ENCODE measurements around the gene AP2A1. TPM values are rescaled to one million over a fixed set of nuclear protein-coding genes. Genes with fewer than 3 reads are reported as not detected.

Gene AP2A1
- total and polyA plus RNA-seq, 9 of the 15 experiments (the other 6 are each of a cell fraction or from before 2014, with no cell fraction given) = 0.55 to 150 (median 31.9) TPM

GRCh38 chr19:49761625-49762311 lies 5.0 kb upstream of the AP2A1 start (continued):
- no peak for TF ChIP-seq ZNF518B (CRISPR knock-in tag; IDR thresholded peaks at IDR 0.05)
- no peak for TF ChIP-seq ZNF311 (CRISPR knock-in tag; IDR thresholded peaks at IDR 0.05)
- TF ChIP-seq BRF2 (IDR thresholded peaks at IDR 0.05; ENCODE audit: borderline replicate concordance, insufficient read depth, insufficient read length) = no peak
- no peak for TF ChIP-seq SP2 (IDR thresholded peaks at IDR 0.05; ENCODE audit: extremely low read depth, low read depth, low read length, poor library complexity, severe bottlenecking)
- no peak for TF ChIP-seq NCOA6 (IDR thresholded peaks at IDR 0.05)
- TF ChIP-seq ZNF655 (CRISPR knock-in tag; IDR thresholded peaks at IDR 0.05) = no peak
- no peak for TF ChIP-seq CEBPG (CRISPR knock-in tag; IDR thresholded peaks at IDR 0.05)
- TF ChIP-seq CEBPG (tag; conservative IDR thresholded peaks at IDR 0.05 in 1 of 2, IDR thresholded peaks at IDR 0.05 in 1 of 2) = no peak
- TF ChIP-seq TFAP4 (CRISPR knock-in tag; IDR thresholded peaks at IDR 0.05; ENCODE audit: borderline replicate concordance) = peak; percentile 56; the same call in 1 of the 2 replicates
- TF ChIP-seq ZNF586 (CRISPR knock-in tag; conservative IDR thresholded peaks at IDR 0.05) = no peak
- TF ChIP-seq PTBP1 (IDR thresholded peaks at IDR 0.05; ENCODE audit: low read depth, low read length) = no peak
- no peak for TF ChIP-seq XRCC4 (IDR thresholded peaks at IDR 0.05; ENCODE audit: extremely low read depth, insufficient read depth, insufficient read length)
- 0 out of 2 replicates have a peak, but pooled peaks have one; percentile 53 for TF ChIP-seq SMAD4 (CRISPR knock-in tag; conservative IDR thresholded peaks at IDR 0.05)
- TF ChIP-seq ZBTB7A (IDR thresholded peaks at IDR 0.05; ENCODE audit: borderline replicate concordance, control insufficient read depth, low read depth, low read length) = peak; percentile 59; the same call in 1 of the 2 replicates
- TF ChIP-seq NONO (IDR thresholded peaks at IDR 0.05; ENCODE audit: low read depth in 2 of 2, low read length in 1 of 2) = no peak
- no peak for TF ChIP-seq POU5F1 (IDR thresholded peaks at IDR 0.05; ENCODE audit: borderline replicate concordance, low read depth, low read length, partially characterized antibody)
- TF ChIP-seq HDGF (IDR thresholded peaks at IDR 0.05) = peak; percentile 50; the same call in 1 of the 2 replicates
- TF ChIP-seq ZNF764 (CRISPR knock-in tag; IDR thresholded peaks at IDR 0.05; ENCODE audit: low read depth) = no peak
- TF ChIP-seq POLR3G (IDR thresholded peaks at IDR 0.05; ENCODE audit: extremely low read depth, insufficient read length, insufficient replicate concordance) = no peak
- TF ChIP-seq NR2C2 (CRISPR knock-in tag; IDR thresholded peaks at IDR 0.05) = no peak
- peak; percentile 67 for TF ChIP-seq NR2C2 (tag; IDR thresholded peaks at IDR 0.05)
